ENCODE measurements around the gene MYH11.
"Not testable (repeated sequence)": the region's sequence is repeated elsewhere in the genome, so short reads cannot be mapped to it uniquely, and the experiment has no call there.

MYH11 gene

DNA sequence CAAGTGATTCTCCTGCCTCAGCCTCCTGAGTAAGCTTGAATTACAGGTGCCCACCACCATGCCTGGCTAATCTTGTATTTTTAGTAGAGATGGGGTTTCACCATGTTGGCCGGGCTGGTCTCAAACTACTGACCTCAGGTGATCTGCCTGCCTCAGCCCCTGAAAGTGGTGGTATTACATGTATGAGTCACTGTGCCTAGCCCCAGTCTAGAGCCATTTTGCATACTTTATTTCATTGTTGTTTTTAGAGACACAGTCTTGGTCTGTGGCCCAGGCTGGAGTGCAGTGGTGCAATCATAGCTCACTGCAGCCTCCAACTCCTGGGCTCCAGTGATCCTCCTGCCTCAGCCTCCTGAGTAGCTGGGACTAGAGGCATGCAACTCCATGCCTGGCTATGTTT lies 164.3 kb downstream of the MYH11 start:
- H3K36me3 ChIP-seq (ENCODE audit: control insufficient read depth, insufficient read depth, low read length), result peaks cover 17% of the 10 kb centered on the region
- H3K27me3 ChIP-seq (ENCODE audit: control insufficient read depth, insufficient read depth, low read length), result not testable (repeated sequence)

DNA sequence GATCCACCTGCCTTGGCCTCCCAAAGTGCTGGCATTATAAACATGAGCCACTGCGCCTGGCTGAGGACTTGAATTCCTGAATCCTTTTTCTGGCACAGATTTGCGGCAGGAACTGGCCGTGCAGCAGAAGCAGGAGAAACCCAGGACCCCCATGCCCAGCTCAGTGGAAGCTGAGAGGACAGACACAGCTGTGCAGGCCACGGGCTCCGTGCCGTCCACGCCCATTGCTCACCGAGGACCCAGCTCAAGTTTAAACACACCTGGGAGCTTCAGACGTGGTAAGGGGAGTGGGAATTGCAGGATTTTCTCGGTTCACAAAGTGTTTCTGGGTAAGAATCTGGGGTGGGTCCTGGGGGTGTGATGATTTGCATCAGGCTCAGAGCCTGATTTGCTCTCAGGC lies 165.8 kb downstream of the MYH11 start:
- Histone ChIP-seq H3K36me3 (ENCODE audit: control insufficient read depth, insufficient read depth, low read length) (peaks cover 14% of the 10 kb centered on the region), H3K9ac (ENCODE audit: low read depth, low read length) (no peak overlapping the region), H3K4me3 (ENCODE audit: low read depth, low read length) (no peak overlapping the region), H3K9me3 (ENCODE audit: control insufficient read depth, insufficient read depth, low read length) (no peaks in the 10 kb centered on the region), H3K27me3 (ENCODE audit: control insufficient read depth, insufficient read depth, low read length) (no peaks in the 10 kb centered on the region), H3K4me1 (ENCODE audit: control insufficient read depth, insufficient read depth, low read length) (no peaks in the 10 kb centered on the region)

More for the DNA sequence above, 164.3 kb downstream of the MYH11 start:
- H3K9me3 ChIP-seq (ENCODE audit: control insufficient read depth, insufficient read depth, low read length); H3K4me3 ChIP-seq (ENCODE audit: low read depth, low read length); H3K4me1 ChIP-seq (ENCODE audit: control insufficient read depth, insufficient read depth, low read length); H3K9ac ChIP-seq (ENCODE audit: low read depth, low read length): not testable (repeated sequence)

DNA sequence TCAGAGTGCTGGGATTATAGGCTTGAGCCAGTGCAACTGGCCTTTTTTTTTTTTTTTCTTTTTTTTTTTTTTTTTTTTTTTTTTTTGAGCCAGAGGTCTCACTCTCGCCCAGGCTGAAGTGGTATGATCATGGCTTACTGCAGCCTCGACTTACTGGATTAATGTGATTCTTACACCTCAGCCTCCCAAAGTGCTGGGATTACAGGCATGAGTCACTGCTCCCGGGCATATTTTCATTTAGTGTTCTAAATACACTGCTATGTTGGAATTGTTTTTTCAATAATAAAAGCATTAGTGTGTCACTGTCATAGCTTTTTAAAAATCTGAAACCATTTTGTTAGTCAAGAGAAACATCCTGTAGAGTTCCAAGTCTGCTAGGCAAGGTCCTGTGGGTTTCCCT lies 166.5 kb downstream of the MYH11 start:
- Histone ChIP-seq H3K4me3 (ENCODE audit: low read depth, low read length) (no peak overlapping the region), H3K4me1 (ENCODE audit: control insufficient read depth, insufficient read depth, low read length) (no peaks in the 10 kb centered on the region), H3K9me3 (ENCODE audit: control insufficient read depth, insufficient read depth, low read length) (no peaks in the 10 kb centered on the region), H3K9ac (ENCODE audit: low read depth, low read length) (no peak overlapping the region), H3K36me3 (ENCODE audit: control insufficient read depth, insufficient read depth, low read length) (peaks cover 14% of the 10 kb centered on the region), H3K27me3 (ENCODE audit: control insufficient read depth, insufficient read depth, low read length) (no peaks in the 10 kb centered on the region)

DNA sequence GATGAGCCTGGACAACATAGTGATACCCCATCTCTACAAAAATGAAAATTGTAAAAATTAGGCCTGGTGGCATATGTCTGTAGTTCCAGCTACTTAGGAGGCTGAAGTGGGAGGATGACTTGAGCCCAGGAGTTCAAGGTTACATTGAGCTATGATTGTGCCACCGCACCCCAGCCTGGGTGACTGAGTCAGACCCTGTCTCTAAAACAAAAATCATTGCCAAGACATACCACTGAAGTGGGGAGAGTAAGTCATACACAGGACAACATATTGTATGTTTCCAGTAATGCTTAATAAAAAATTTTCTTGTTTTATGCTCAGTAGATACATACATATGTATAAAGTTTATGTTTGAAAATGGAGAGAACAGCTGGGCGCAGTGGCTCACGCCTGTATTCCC lies 167.5 kb downstream of the MYH11 start:
- Histone ChIP-seq H3K27me3 (ENCODE audit: control insufficient read depth, insufficient read depth, low read length) (no peaks in the 10 kb centered on the region), H3K36me3 (ENCODE audit: control insufficient read depth, insufficient read depth, low read length) (peaks cover 14% of the 10 kb centered on the region)

DNA sequence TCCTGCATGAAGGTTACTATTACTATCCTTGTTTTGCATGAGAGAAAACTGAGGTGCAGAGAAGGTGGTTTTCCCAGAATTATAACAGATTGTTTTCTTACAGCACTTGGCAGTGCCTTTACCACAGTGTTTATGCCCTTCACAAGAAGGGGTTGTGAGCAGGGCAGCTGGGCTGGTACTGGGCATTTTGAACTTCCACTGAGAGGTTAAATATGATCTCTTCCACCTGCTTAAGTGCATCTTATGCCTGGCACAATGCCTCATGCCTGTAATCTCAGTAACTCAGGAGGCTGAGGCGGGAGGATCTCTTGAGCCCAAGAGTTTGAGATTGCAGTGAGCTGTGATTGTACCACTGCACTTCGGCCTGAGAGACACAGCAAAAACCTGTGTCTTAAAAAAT lies 170.5 kb downstream of the MYH11 start:
- peaks cover 9% of the 10 kb centered on the region for H3K36me3 ChIP-seq (ENCODE audit: control insufficient read depth, insufficient read depth, low read length)
- H3K9ac ChIP-seq (ENCODE audit: low read depth, low read length), result no peak overlapping the region
- no peaks in the 10 kb centered on the region for H3K27me3 ChIP-seq (ENCODE audit: control insufficient read depth, insufficient read depth, low read length)
- no peaks in the 10 kb centered on the region for H3K4me1 ChIP-seq (ENCODE audit: control insufficient read depth, insufficient read depth, low read length)
- no peak overlapping the region for H3K4me3 ChIP-seq (ENCODE audit: low read depth, low read length)
- no peaks in the 10 kb centered on the region for H3K9me3 ChIP-seq (ENCODE audit: control insufficient read depth, insufficient read depth, low read length)

More for the DNA sequence above, 167.5 kb downstream of the MYH11 start:
- H3K9me3 ChIP-seq (ENCODE audit: control insufficient read depth, insufficient read depth, low read length), result no peaks in the 10 kb centered on the region
- no peaks in the 10 kb centered on the region for H3K4me1 ChIP-seq (ENCODE audit: control insufficient read depth, insufficient read depth, low read length)
- no peak overlapping the region for H3K9ac ChIP-seq (ENCODE audit: low read depth, low read length)
- no peak overlapping the region for H3K4me3 ChIP-seq (ENCODE audit: low read depth, low read length)

DNA sequence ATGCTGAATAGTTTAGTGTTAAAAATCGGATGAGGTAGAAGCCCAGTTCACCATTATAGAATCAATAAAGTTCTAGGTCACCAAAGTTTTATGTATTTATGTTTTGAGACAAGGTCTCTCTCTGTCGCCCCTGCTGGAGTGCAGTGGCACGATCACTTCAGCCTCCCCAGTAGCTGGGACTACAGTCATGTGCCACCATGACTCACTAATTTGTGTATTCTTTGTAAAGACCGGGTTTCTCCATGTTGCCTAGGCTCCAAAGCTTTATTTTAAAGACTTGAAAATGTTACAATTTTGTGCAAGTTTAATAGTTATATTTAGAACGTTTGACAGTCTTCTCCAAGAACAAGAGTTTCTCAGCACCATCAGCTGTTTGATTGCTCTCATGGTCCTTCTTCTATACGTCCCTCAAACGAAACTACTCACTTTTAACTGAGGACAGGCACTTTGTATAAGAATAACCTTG lies 174.7 kb downstream of the MYH11 start:
- H3K27me3 ChIP-seq (ENCODE audit: control insufficient read depth, insufficient read depth, low read length), result no peaks in the 10 kb centered on the region
- no peaks in the 10 kb centered on the region for H3K9me3 ChIP-seq (ENCODE audit: control insufficient read depth, insufficient read depth, low read length)
- no peak overlapping the region for H3K9ac ChIP-seq (ENCODE audit: low read depth, low read length)
- no peaks in the 10 kb centered on the region for H3K4me1 ChIP-seq (ENCODE audit: control insufficient read depth, insufficient read depth, low read length)
- no peak overlapping the region for H3K4me3 ChIP-seq (ENCODE audit: low read depth, low read length)
- peaks cover 5% of the 10 kb centered on the region for H3K36me3 ChIP-seq (ENCODE audit: control insufficient read depth, insufficient read depth, low read length)

DNA sequence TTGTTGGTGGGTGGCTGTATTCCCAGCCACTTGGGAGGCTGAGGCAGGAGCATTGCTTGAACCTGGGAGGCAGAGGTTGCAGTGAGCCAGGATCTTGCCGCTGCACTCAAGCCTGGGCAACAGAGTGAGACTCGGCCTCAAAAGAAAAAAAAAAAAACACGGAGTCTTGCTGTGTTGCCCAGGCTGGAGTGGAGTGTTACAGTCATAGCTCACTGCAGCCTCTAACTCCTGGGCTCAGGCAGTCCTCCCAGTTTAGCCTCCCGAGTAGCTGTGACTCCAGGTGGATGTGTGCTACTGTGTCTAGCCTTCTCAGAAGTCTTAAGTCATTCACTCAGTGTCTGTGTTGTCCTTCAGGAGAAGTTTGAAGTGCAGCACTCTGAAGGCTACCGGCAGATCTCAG lies 179.4 kb downstream of the MYH11 start:
- Histone ChIP-seq H3K9me3 (ENCODE audit: control insufficient read depth, insufficient read depth, low read length) (no peaks in the 10 kb centered on the region), H3K27me3 (ENCODE audit: control insufficient read depth, insufficient read depth, low read length) (no peaks in the 10 kb centered on the region), H3K4me1 (ENCODE audit: control insufficient read depth, insufficient read depth, low read length) (no peaks in the 10 kb centered on the region), H3K36me3 (ENCODE audit: control insufficient read depth, insufficient read depth, low read length) (peaks cover 3% of the 10 kb centered on the region), H3K9ac (ENCODE audit: low read depth, low read length) (no peak overlapping the region), H3K4me3 (ENCODE audit: low read depth, low read length) (no peak overlapping the region)

DNA sequence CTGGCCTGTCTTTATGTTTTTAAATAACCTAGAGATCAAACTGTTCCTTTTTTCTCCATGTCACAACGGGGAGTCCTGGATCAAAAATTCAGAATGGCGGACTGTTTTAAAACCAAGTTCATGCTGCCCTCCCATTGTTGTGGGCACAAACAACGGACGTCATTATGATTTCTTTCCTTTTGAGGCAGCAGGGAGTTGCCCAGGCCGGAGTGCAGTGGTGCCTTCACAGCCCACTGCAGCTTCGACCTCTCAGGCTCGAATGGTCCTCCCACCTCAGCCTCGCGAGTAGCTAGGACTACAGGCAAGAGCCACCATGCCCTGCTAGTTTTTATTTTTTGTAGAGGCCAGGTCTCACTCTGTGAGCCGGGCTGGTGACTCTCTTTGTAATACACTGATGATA lies 180.3 kb downstream of the MYH11 start:
- no peak overlapping the region for H3K9ac ChIP-seq (ENCODE audit: low read depth, low read length)
- H3K27me3 ChIP-seq (ENCODE audit: control insufficient read depth, insufficient read depth, low read length), result no peaks in the 10 kb centered on the region
- no peaks in the 10 kb centered on the region for H3K9me3 ChIP-seq (ENCODE audit: control insufficient read depth, insufficient read depth, low read length)
- H3K4me3 ChIP-seq (ENCODE audit: low read depth, low read length), result no peak overlapping the region
- H3K36me3 ChIP-seq (ENCODE audit: control insufficient read depth, insufficient read depth, low read length), result peaks cover 3% of the 10 kb centered on the region
- no peaks in the 10 kb centered on the region for H3K4me1 ChIP-seq (ENCODE audit: control insufficient read depth, insufficient read depth, low read length)

DNA sequence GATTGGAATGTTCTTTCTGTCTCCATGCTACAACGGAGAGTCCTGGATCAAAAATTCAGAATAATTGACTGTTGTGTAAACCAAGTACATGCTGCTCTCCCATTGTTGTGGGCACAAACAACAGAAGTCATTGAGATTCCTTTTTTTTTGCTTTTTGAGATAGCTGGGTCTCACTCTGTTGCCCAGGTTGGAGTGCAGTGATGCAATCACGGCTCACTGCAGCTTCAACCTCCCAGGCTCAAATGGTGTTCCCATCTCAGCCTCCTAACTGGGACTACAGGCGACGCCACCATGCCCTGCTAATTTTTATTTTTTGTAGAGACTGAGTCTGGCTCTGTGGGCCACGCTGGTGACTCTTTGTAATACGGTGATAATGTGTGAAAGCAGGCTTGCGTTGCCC lies 182.3 kb downstream of the MYH11 start:
- peaks cover 7% of the 10 kb centered on the region for H3K36me3 ChIP-seq (ENCODE audit: control insufficient read depth, insufficient read depth, low read length)
- H3K9me3 ChIP-seq (ENCODE audit: control insufficient read depth, insufficient read depth, low read length), result no peaks in the 10 kb centered on the region
- no peak overlapping the region for H3K9ac ChIP-seq (ENCODE audit: low read depth, low read length)
- no peak overlapping the region for H3K4me3 ChIP-seq (ENCODE audit: low read depth, low read length)
- H3K4me1 ChIP-seq (ENCODE audit: control insufficient read depth, insufficient read depth, low read length), result no peaks in the 10 kb centered on the region
- no peaks in the 10 kb centered on the region for H3K27me3 ChIP-seq (ENCODE audit: control insufficient read depth, insufficient read depth, low read length)

DNA sequence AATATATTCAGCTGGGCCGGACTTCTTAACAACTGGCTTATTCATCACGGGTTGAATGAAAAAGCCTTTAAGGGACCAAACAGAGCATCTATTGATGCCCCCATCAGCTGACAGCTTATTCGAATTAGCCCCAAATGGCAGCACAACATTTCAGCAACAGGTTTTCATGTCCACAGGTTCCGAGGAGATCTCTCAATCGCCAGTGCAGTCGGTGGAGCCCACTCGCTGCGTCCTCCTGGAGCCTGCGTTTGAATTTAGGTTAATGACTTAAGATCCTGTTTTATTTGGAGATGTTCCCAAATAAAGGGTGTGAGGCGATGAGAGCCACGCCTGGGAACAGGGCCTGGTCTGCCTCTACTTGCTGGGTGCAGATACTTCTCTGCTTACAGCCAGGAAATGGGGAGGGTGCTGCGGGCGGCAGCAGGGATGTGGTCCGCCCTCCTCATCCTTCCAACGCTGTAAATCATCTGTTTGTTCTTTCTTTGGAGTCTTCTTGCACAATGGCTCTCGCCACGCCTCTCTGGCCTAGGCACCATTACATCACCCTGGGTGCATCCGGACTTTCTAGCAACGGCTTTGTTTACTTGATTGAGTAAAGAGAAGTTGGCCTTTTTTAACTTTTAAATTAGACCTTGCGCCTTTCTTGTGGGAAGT lies 184.2 kb downstream of the MYH11 start:
- Histone ChIP-seq H3K9ac (ENCODE audit: low read depth, low read length) (no peak overlapping the region), H3K27me3 (ENCODE audit: control insufficient read depth, insufficient read depth, low read length) (no peaks in the 10 kb centered on the region), H3K4me1 (ENCODE audit: control insufficient read depth, insufficient read depth, low read length) (no peaks in the 10 kb centered on the region), H3K36me3 (ENCODE audit: control insufficient read depth, insufficient read depth, low read length) (peaks cover 14% of the 10 kb centered on the region), H3K4me3 (ENCODE audit: low read depth, low read length) (no peak overlapping the region), H3K9me3 (ENCODE audit: control insufficient read depth, insufficient read depth, low read length) (no peaks in the 10 kb centered on the region)

DNA sequence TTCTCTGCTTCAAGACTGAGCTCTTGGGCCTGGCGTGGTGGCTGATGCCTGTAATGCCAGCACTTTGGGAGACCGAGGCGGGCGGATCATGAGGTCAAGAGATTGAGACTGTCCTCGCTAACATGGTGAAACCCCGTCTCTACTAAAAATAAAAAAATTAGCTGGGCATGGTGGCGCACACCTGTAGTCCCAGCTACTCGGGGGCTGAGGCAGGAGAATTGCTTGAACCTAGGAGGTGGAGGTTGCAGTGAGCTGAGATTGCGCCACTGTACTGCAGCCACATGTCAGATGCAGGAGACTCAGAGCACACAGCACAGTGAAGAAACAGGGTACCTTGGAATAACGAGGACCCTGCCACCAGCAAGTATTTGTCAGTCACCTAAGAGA lies 184.7 kb downstream of the MYH11 start:
- H3K4me3 ChIP-seq (ENCODE audit: low read depth, low read length); H3K9ac ChIP-seq (ENCODE audit: low read depth, low read length); H3K9me3 ChIP-seq (ENCODE audit: control insufficient read depth, insufficient read depth, low read length); H3K27me3 ChIP-seq (ENCODE audit: control insufficient read depth, insufficient read depth, low read length); H3K4me1 ChIP-seq (ENCODE audit: control insufficient read depth, insufficient read depth, low read length): not testable (repeated sequence)
- H3K36me3 ChIP-seq (ENCODE audit: control insufficient read depth, insufficient read depth, low read length), result peaks cover 14% of the 10 kb centered on the region

DNA sequence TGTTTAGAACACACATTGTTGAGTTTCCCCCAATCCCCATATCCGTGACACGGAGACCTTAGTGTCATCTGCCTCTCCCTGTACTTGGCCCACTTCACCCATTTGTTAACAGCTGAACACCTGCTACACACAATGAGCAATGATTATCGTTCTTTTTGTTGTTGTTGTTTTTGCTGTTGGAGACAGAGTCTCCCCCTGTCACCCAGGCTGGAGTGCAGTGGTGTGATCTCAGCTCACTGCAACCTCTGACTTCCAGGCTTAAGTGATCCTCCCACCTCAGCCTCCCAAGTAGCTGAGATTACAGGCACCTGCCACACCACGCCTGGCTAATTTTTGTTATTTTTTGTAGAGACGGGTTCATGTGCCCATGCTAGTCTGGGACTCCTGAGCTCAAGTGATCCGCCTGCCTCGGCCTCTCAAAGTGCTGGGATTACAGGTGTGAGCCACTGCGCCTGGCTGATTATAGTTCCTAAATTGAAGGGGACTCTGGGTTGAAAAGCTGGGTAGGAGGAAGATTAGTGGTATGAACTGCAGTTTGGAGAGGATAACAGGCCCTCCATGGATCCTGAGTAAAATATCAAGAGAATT lies 185.2 kb downstream of the MYH11 start:
- Histone ChIP-seq H3K4me3 (ENCODE audit: low read depth, low read length) (no peak overlapping the region), H3K4me1 (ENCODE audit: control insufficient read depth, insufficient read depth, low read length) (no peaks in the 10 kb centered on the region), H3K27me3 (ENCODE audit: control insufficient read depth, insufficient read depth, low read length) (no peaks in the 10 kb centered on the region), H3K36me3 (ENCODE audit: control insufficient read depth, insufficient read depth, low read length) (peaks cover 14% of the 10 kb centered on the region), H3K9ac (ENCODE audit: low read depth, low read length) (no peak overlapping the region), H3K9me3 (ENCODE audit: control insufficient read depth, insufficient read depth, low read length) (no peaks in the 10 kb centered on the region)

Measured in iPS-15b (cell line).